Cortex of kidney (tissue), 1 donor: Measurements from ENCODE around the gene CD164L2.
"Not testable (repeated sequence)": the region's sequence is repeated elsewhere in the genome, so short reads cannot be mapped to it uniquely, and the experiment has no call there.

ENCODE experiments used
- DNase-seq: peaks from one replicate; lab custom pipeline; 2025; lab: John Stamatoyannopoulos, UW

Gene CD164L2

GRCh38 chr1:27384797-27385196 lies 1.7 kb upstream of the CD164L2 start:
- not testable (repeated sequence) for DNase-seq

- DNase-seq: no peak
Observed at GRCh38 chr1:27383661-27384060, 528 bp upstream of the CD164L2 start.

- no peak for DNase-seq
Observed at GRCh38 chr1:27381969-27382762, 967 bp downstream of the CD164L2 start.

GRCh38 chr1:27380766-27381733 lies 2.1 kb downstream of the CD164L2 start:
- DNase-seq: no peak

- DNase-seq: no peak
Observed at GRCh38 chr1:27380224-27380623, 2.9 kb downstream of the CD164L2 start.

- DNase-seq: no peak
Observed at GRCh38 chr1:27379564-27380122, 3.5 kb downstream of the CD164L2 start.

- DNase-seq: no peak
Observed at GRCh38 chr1:27377760-27378495, 5.2 kb downstream of the CD164L2 start.

- no peak for DNase-seq
Observed at GRCh38 chr1:27374362-27375086, 8.6 kb downstream of the CD164L2 start, which contains the start of gene FCN3. Gene FCN3 (minus strand): TSS chr1:27374824. CDS start chr1:27374818, 6 bp downstream.

- no peak for DNase-seq
Observed at GRCh38 chr1:27372808-27373690, 10.1 kb downstream of the CD164L2 start.

GRCh38 chr1:27372022-27372807 lies 10.9 kb downstream of the CD164L2 start:
- no peak for DNase-seq

GRCh38 chr1:27368869-27369582 lies 14.1 kb downstream of the CD164L2 start:
- no peak for DNase-seq

GRCh38 chr1:27367160-27367650 lies 15.9 kb downstream of the CD164L2 start:
- DNase-seq: no peak

GRCh38 chr1:27366411-27367159 lies 16.5 kb downstream of the CD164L2 start, which contains the start of gene MAP3K6:
Gene MAP3K6 (minus strand): TSS chr1:27366961. CDS start chr1:27366597, 364 bp downstream.
- DNase-seq: peak; percentile 42

- DNase-seq: no peak
Observed at GRCh38 chr1:27366113-27366410, 17.1 kb downstream of the CD164L2 start.

GRCh38 chr1:27365372-27366112 lies 17.6 kb downstream of the CD164L2 start:
- DNase-seq: no peak

- DNase-seq: no peak
Observed at GRCh38 chr1:27364696-27365371, 18.3 kb downstream of the CD164L2 start.
